Tibial nerve (tissue), 3 donors: ENCODE data around the gene TRA2A.

ENCODE experiments used
- CTCF ChIP-seq, 5 experiments: fragments of 200-600 bp in 3 of 5; fragments of 450-650 bp in 2 of 5; sonication (generic) in 3 of 5; IDR thresholded peaks; one replicate each; pipeline ENCODE4 v1.5.1; 2016 to 2019; ENCODE audit warnings: antibody characterized with exemption in 5 of 5, mild to moderate bottlenecking in 3 of 5, moderate library complexity in 2 of 5
- POLR2A ChIP-seq, 2 donors: fragments of 450-650 bp; IDR thresholded peaks; one replicate each; pipeline ENCODE4 v1.6.1; 2017; ENCODE audit warnings: antibody characterized with exemption in 2 of 2, mild to moderate bottlenecking in 2 of 2, moderate library complexity in 2 of 2

GRCh38 chr7:23558303-23558702 is 26.5 kb upstream of the TRA2A start:
- no peak for TF ChIP-seq CTCF (IDR thresholded peaks at IDR 0.05)
- TF ChIP-seq POLR2A (IDR thresholded peaks at IDR 0.05) = no peak
